Right hindlimb (tissue), 1 donor: ENCODE results near the gene YIPF4.
"Not testable (repeated sequence)": the region's sequence is repeated elsewhere in the genome, so short reads cannot be mapped to it uniquely, and the experiment has no call there.

Source experiments
- DNase-seq: peaks from one replicate; pipeline ENCODE4 v3.0.0-alpha.2; 2018

The YIPF4 gene

DNA sequence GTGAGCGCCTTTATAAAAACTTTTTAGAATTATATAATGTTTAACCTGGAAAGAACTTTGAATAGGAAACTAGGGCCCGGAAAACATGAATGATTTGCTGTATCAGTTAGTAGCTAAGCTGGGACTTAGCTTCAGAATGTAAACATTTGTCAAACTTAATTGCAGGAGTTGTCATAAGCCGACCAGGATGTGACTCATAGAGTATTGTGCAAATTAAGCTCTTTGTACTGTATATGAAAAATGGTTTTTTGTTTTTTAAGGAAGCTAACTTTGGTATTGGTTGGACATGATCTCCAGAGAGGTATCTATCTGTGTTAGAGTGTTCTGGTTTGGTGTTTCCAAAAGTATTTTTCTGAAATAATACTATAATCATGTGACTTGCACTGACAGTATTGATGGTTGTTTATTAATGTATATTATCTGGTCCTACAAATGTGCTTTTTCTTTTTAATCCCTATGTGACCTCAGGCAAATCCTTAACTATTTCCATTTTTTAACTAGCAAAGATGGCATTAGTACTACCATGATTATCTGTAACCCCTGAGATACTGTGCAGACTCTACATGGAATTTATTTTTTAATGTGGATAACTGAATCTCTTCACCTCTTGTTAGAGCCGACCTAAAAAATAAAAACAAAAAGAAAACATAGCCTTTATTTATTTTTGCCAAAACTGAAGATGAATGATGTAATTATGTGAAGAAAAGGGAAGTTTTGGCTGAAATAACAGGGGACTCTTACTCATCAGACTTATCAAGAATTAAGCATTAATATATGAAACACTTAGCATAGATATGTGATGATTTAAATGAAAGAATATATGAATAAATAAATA, 11.7 kb downstream of the YIPF4 start:
- DNase-seq, result no peak

DNA sequence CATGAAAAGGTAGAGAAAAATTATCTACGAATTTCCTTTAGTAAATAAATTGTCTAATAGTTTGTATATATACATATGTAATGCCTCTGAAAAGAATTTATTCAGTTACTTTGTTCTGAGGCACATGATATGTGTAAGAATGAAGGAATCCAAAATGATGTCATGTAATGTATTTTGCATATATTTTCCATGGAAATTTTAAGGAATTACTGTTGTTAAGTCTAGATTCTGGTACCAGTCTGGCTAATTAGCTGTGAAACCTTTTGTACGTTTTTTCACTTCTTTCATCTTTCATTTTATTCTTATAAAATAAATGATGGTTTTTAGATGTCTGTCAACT, 12.3 kb downstream of the YIPF4 start:
- no peak for DNase-seq

GRCh38 chr2:32291746-32292145, 14.0 kb downstream of the YIPF4 start:
- no peak for DNase-seq

GRCh38 chr2:32293493-32293892, 15.8 kb downstream of the YIPF4 start:
- not testable (repeated sequence) for DNase-seq

DNA sequence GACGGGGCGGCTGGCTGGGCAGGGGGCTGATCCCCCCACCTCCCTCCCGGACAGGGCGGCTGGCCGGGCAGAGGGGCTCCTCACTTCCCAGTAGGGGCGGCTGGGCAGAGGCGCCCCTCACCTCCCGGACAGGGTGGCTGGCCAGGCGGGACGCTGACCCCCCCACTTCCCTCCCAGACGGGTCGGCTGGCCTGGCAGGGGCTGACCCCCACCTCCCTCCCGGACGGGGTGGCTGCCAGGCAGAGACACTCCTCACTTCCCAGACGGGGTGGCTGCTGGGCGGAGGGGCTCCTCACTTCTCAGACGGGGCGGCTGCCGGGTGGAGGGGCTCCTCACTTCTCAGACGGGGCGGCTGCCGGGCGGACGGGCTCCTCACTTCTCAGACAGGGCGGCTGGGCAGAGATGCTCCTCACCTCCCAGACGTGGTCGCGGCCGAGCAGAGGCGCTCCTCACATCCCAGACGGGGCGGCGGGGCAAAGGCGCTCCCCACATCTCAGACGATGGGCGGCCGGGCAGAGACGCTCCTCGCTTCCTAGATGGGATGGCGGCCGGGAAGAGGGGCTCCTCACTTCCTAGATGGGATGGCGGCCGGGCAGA, 16.4 kb downstream of the YIPF4 start:
- DNase-seq, result not testable (repeated sequence)

GRCh38 chr2:32310577-32310976, 32.9 kb downstream of the YIPF4 start:
- DNase-seq, result no peak

GRCh38 chr2:32314886-32315285, 37.2 kb downstream of the YIPF4 start:
- DNase-seq, result no peak

- DNase-seq, result not testable (repeated sequence)
Observed at GRCh38 chr2:32328679-32329078, 51.0 kb downstream of the YIPF4 start.

GRCh38 chr2:32329180-32329980, 51.7 kb downstream of the YIPF4 start:
- not testable (repeated sequence) for DNase-seq

DNA sequence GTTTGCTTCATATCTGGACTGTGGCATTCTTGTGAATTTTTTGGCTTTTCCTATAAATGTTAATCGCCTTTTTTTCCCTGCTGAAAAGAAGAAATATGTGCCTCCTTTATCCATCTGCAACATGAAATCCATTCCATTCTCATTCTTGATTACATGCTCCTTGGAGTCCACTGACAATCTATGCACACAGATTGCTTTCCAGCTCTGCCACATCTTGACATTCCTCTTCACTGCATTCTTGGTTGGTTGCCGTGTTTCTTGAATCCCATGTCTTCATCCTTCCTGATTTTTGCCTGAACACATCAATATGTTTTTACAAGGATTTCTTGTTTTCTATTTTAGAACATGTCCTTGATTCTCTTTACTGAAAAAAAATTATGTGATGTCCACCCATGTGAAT, 52.4 kb downstream of the YIPF4 start:
- no peak for DNase-seq

GRCh38 chr2:32342801-32343200, 65.1 kb downstream of the YIPF4 start:
- peak; percentile 34 for DNase-seq

GRCh38 chr2:32350797-32351196, 73.1 kb downstream of the YIPF4 start:
- DNase-seq, result not testable (repeated sequence)

DNA sequence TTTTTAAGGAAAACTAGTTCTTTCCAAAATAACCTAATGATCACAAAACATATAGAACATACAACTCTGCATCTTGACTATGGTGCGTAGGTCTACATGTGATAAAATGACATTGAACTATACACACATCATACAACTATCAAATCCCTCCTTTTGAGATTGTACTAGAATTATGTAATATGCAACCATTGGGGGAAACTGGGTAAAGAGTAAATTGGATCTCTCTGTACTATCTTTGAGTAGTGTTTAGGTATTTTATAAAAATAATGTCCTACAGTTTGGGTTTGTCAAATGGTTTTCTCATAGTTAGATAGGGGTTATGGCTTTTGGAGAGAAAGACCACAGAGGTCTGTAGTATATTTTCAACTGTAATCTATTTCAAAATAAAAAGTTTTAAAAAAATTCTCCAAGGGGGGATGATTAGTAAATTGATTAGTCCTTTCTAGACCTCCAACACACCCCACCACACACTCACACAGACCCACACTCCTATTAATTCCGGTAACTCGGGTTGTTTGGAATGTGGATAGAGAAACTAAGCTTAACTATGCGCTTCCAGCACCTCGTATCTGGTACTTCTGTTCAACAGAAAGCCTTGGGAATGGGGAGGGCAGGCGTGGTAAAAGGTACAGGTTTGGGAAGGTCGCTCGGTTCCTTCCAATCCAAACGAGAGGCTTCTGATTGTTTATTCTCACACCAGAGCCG, 78.4 kb downstream of the YIPF4 start:
- DNase-seq, result no peak

- peak; percentile 99 for DNase-seq
Observed at GRCh38 chr2:32356681-32357317, 79.1 kb downstream of the YIPF4 start, which contains the start of gene BIRC6. TSS of gene BIRC6 (plus strand) at chr2:32357023. CDS start at chr2:32357162, 139 bp downstream.

- DNase-seq, result peak; percentile 61
Observed at GRCh38 chr2:32357318-32358110, 79.8 kb downstream of the YIPF4 start.

DNA sequence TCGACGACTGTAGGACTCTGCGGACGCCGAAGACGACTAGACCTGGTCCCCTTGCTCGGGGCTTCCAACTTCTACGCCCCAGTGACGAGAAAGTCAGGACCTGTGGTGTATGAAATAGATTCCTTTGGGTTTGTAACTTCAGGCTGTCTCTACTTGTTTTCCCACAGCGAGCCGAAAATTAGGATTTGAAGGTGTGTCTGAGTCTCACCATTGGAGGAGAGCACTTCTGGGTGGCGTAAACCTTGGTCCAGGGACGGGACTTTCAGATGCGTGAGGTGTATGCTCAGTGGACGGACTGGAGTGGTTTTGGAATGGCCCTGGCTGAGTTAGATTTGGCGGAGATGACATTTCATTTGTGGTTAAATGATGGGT, 80.4 kb downstream of the YIPF4 start:
- DNase-seq, result no peak

DNA sequence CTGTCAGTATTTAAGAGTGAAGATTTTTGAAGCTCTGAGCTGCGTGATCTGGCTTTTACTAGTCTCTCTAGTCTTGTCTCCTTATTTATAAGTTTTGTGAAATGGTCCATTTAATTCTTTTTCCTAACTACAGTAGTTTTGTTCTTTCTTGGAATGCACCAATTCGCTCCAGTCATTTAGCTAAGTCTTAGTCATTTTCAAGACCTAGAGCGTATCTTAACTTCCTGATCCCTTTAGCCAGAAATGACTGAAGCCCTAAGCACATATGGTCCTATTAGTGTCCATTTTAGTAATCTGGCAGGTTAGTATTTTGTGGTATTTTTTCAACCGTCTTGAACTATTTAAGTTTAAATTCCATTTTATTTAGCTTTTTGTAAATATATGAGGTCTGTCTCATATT, 82.7 kb downstream of the YIPF4 start:
- no peak for DNase-seq

- DNase-seq, result not testable (repeated sequence)
Observed at GRCh38 chr2:32362997-32363396, 85.3 kb downstream of the YIPF4 start.

DNA sequence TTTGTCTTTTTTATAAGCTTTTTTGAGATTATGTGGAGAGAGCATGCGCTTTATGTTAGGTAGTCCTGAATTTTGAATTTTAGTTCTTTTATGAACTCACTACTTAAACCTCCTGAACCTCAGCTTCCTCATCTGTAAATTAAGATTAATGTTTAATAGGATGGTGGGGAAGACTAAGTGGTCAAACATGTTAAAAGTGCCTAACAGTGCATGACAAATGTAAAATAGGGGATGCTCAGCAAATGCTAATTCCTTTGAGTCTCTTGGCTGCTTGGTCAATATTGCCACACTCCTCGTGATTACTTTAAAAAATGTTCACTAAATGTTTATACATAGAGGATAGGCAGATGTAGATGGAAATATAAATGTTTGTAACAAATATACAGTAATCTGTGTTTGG, 85.9 kb downstream of the YIPF4 start:
- DNase-seq, result no peak

- not testable (repeated sequence) for DNase-seq
Observed at GRCh38 chr2:32364290-32364689, 86.6 kb downstream of the YIPF4 start.

- not testable (repeated sequence) for DNase-seq
Observed at GRCh38 chr2:32365679-32366078, 88.0 kb downstream of the YIPF4 start.
